Stimulated activated effector memory CD8-positive, alpha-beta T cell treated with anti-CD3 and anti-CD28 coated beads, Interleukin-12 subunit alpha, Interleukin-12 subunit beta, amount 100 ng/mL, for 72 hours (primary cell): ENCODE measurements around the gene RGL1.
"Not testable (repeated sequence)": the region's sequence is repeated elsewhere in the genome, so short reads cannot be mapped to it uniquely, and the experiment has no call there.

Experiments used
- ATAC-seq: fragments of 150-1000 bp; cut with Tn5 transposase; 2 replicates; pipeline ENCODE4 v1.10.0; 2021
- DNase-seq, 2 donors: peaks; one replicate each; pipeline ENCODE4 v3.0.0; 2021 to 2022; ENCODE audit warnings: low spot score in 2 of 2
- H3K27ac Mint-ChIP-seq: one replicate; pipeline ENCODE4 v1.8.0; 2022; ENCODE audit warnings: mild to moderate bottlenecking, mixed read lengths
- H3K36me3 Mint-ChIP-seq: one replicate; pipeline ENCODE4 v1.8.0; 2022; ENCODE audit warnings: mild to moderate bottlenecking, mixed read lengths
- H3K4me1 Mint-ChIP-seq: one replicate; pipeline ENCODE4 v1.8.0; 2022; ENCODE audit warnings: mixed read lengths
- H3K4me3 Mint-ChIP-seq: one replicate; pipeline ENCODE4 v1.8.0; 2022; ENCODE audit warnings: mild to moderate bottlenecking, mixed read lengths
- H3K9me3 Mint-ChIP-seq: one replicate; pipeline ENCODE4 v1.8.0; 2022; ENCODE audit warnings: mixed read lengths

RGL1 gene

GRCh38 chr1:183804916-183805841 lies at the start of gene RGL1:
Gene RGL1, plus strand, starts transcription at chr1:183805120. Its CDS starts 178 bp downstream, at chr1:183805298.
- Mint-ChIP-seq H3K4me1 (peaks cover 7% of the 10 kb centered on the region), H3K4me3 (peak within 1 kb of the TSS; percentile 75), H3K36me3 (no peaks in the 10 kb centered on the region), H3K27ac (no peak within 1 kb of the TSS), H3K9me3 (peaks cover 10% of the 10 kb centered on the region)
- ATAC-seq (peak; percentile 63), DNase-seq (peak in 1 of 2 donors; percentile 53)

- no peak for DNase-seq
- H3K4me1 Mint-ChIP-seq = no peaks in the 10 kb centered on the region
- no peak for ATAC-seq
- no peaks in the 10 kb centered on the region for H3K36me3 Mint-ChIP-seq
- H3K4me3 Mint-ChIP-seq = no peak overlapping the region
- H3K9me3 Mint-ChIP-seq = peaks cover 6% of the 10 kb centered on the region
- H3K27ac Mint-ChIP-seq = no peak overlapping the region
These were observed 48.6 kb upstream of the RGL1 start for GRCh38 chr1:183756326-183756725.

GRCh38 chr1:183757061-183757460 lies 47.9 kb upstream of the RGL1 start:
- Mint-ChIP-seq H3K4me1 (no peaks in the 10 kb centered on the region), H3K36me3 (no peaks in the 10 kb centered on the region), H3K4me3 (no peak overlapping the region), H3K9me3 (peaks cover 3% of the 10 kb centered on the region), H3K27ac (no peak overlapping the region)
- DNase-seq = no peak
- ATAC-seq = no peak

- H3K36me3 Mint-ChIP-seq = no peaks in the 10 kb centered on the region
- H3K4me1 Mint-ChIP-seq = no peaks in the 10 kb centered on the region
- ATAC-seq (no peak), DNase-seq (no peak)
- H3K27ac Mint-ChIP-seq = no peak overlapping the region
- H3K4me3 Mint-ChIP-seq = no peak overlapping the region
- H3K9me3 Mint-ChIP-seq = peaks cover 2% of the 10 kb centered on the region
These were observed 46.0 kb upstream of the RGL1 start for GRCh38 chr1:183758913-183759312.

- ATAC-seq (no peak), DNase-seq (no peak)
- Mint-ChIP-seq H3K27ac (no peak overlapping the region), H3K4me3 (no peak overlapping the region), H3K4me1 (no peaks in the 10 kb centered on the region), H3K9me3 (peaks cover 6% of the 10 kb centered on the region), H3K36me3 (no peaks in the 10 kb centered on the region)
These were observed 44.3 kb upstream of the RGL1 start for GRCh38 chr1:183760661-183761060.

GRCh38 chr1:183761871-183762270 lies 43.0 kb upstream of the RGL1 start:
- no peak overlapping the region for H3K27ac Mint-ChIP-seq
- no peak overlapping the region for H3K4me3 Mint-ChIP-seq
- DNase-seq (no peak), ATAC-seq (no peak)
- H3K36me3 Mint-ChIP-seq = no peaks in the 10 kb centered on the region
- H3K4me1 Mint-ChIP-seq = no peaks in the 10 kb centered on the region
- peaks cover 6% of the 10 kb centered on the region for H3K9me3 Mint-ChIP-seq

GRCh38 chr1:183762856-183763255 lies 42.1 kb upstream of the RGL1 start:
- not testable (repeated sequence) for H3K9me3 Mint-ChIP-seq, H3K36me3 Mint-ChIP-seq, ATAC-seq, DNase-seq, H3K4me3 Mint-ChIP-seq, H3K4me1 Mint-ChIP-seq, H3K27ac Mint-ChIP-seq

GRCh38 chr1:183764981-183765380 lies 39.9 kb upstream of the RGL1 start:
- Mint-ChIP-seq H3K4me3 (no peak overlapping the region), H3K9me3 (peaks cover 6% of the 10 kb centered on the region), H3K27ac (no peak overlapping the region), H3K36me3 (no peaks in the 10 kb centered on the region), H3K4me1 (no peaks in the 10 kb centered on the region)
- no peak for ATAC-seq
- no peak for DNase-seq

- Mint-ChIP-seq H3K4me1 (no peaks in the 10 kb centered on the region), H3K9me3 (peaks cover 14% of the 10 kb centered on the region), H3K4me3 (no peak overlapping the region), H3K27ac (no peak overlapping the region), H3K36me3 (no peaks in the 10 kb centered on the region)
- ATAC-seq (no peak), DNase-seq (no peak)
These were observed 34.7 kb upstream of the RGL1 start for GRCh38 chr1:183769956-183770815.

GRCh38 chr1:183770816-183771128 lies 34.1 kb upstream of the RGL1 start:
- DNase-seq (no peak), ATAC-seq (no peak)
- Mint-ChIP-seq H3K9me3 (peaks cover 14% of the 10 kb centered on the region), H3K4me3 (no peak overlapping the region), H3K36me3 (no peaks in the 10 kb centered on the region), H3K4me1 (no peaks in the 10 kb centered on the region), H3K27ac (no peak overlapping the region)

GRCh38 chr1:183773482-183774274 lies 31.2 kb upstream of the RGL1 start:
- DNase-seq (no peak), ATAC-seq (no peak)
- no peak overlapping the region for H3K4me3 Mint-ChIP-seq
- peaks cover 14% of the 10 kb centered on the region for H3K9me3 Mint-ChIP-seq
- no peaks in the 10 kb centered on the region for H3K4me1 Mint-ChIP-seq
- H3K36me3 Mint-ChIP-seq = no peaks in the 10 kb centered on the region
- no peak overlapping the region for H3K27ac Mint-ChIP-seq

- Mint-ChIP-seq H3K9me3 (peaks cover 14% of the 10 kb centered on the region), H3K4me3 (no peak overlapping the region), H3K36me3 (no peaks in the 10 kb centered on the region), H3K27ac (no peak overlapping the region), H3K4me1 (no peaks in the 10 kb centered on the region)
- DNase-seq (no peak), ATAC-seq (no peak)
These were observed 30.0 kb upstream of the RGL1 start for GRCh38 chr1:183774938-183775337.

GRCh38 chr1:183776731-183777130 lies 28.2 kb upstream of the RGL1 start:
- no peak for DNase-seq
- no peak overlapping the region for H3K27ac Mint-ChIP-seq

GRCh38 chr1:183777328-183777727 lies 27.6 kb upstream of the RGL1 start:
- H3K4me1 Mint-ChIP-seq = no peaks in the 10 kb centered on the region
- H3K36me3 Mint-ChIP-seq = no peaks in the 10 kb centered on the region
- DNase-seq (no peak), ATAC-seq (no peak)
- peaks cover 3% of the 10 kb centered on the region for H3K9me3 Mint-ChIP-seq
- no peak overlapping the region for H3K27ac Mint-ChIP-seq
- no peak overlapping the region for H3K4me3 Mint-ChIP-seq

More at GRCh38 chr1:183776731-183777130, 28.2 kb upstream of the RGL1 start:
- Mint-ChIP-seq H3K9me3 (peaks cover 3% of the 10 kb centered on the region), H3K36me3 (no peaks in the 10 kb centered on the region), H3K4me1 (no peaks in the 10 kb centered on the region), H3K4me3 (no peak overlapping the region)
- ATAC-seq = no peak

GRCh38 chr1:183778045-183778444 lies 26.9 kb upstream of the RGL1 start:
- no peak overlapping the region for H3K27ac Mint-ChIP-seq
- H3K36me3 Mint-ChIP-seq = no peaks in the 10 kb centered on the region
- no peaks in the 10 kb centered on the region for H3K4me1 Mint-ChIP-seq
- H3K4me3 Mint-ChIP-seq = no peak overlapping the region
- no peak for ATAC-seq
- H3K9me3 Mint-ChIP-seq = peaks cover 3% of the 10 kb centered on the region
- DNase-seq = no peak
